ENCODE measurements around the gene POLE.

Gene POLE

GRCh38 chr12:132648616-132649225, 38.4 kb downstream of the POLE start:
- no peak for DNase-seq

- DNase-seq: no peak
These were observed 39.3 kb downstream of the POLE start for GRCh38 chr12:132647858-132648257.

- DNase-seq: no peak
These were observed 40.3 kb downstream of the POLE start for GRCh38 chr12:132646850-132647249.

GRCh38 chr12:132642846-132643835, 44.0 kb downstream of the POLE start:
- DNase-seq: no peak

GRCh38 chr12:132641811-132642650, 45.1 kb downstream of the POLE start:
- DNase-seq: no peak

GRCh38 chr12:132640936-132641335, 46.2 kb downstream of the POLE start:
- no peak for DNase-seq

GRCh38 chr12:132639956-132640520, 47.1 kb downstream of the POLE start:
- DNase-seq: no peak

GRCh38 chr12:132638541-132639408, 48.4 kb downstream of the POLE start:
- DNase-seq: peak; percentile 82

GRCh38 chr12:132637811-132638210, 49.3 kb downstream of the POLE start:
- no peak for DNase-seq

- DNase-seq: no peak
These were observed 51.8 kb downstream of the POLE start for GRCh38 chr12:132635076-132635955.

GRCh38 chr12:132634411-132634990, 52.6 kb downstream of the POLE start:
- no peak for DNase-seq

GRCh38 chr12:132633901-132634300, 53.2 kb downstream of the POLE start:
- no peak for DNase-seq

- no peak for DNase-seq
These were observed 53.7 kb downstream of the POLE start for GRCh38 chr12:132633398-132633797.

GRCh38 chr12:132632521-132633228, 54.5 kb downstream of the POLE start:
- no peak for DNase-seq

GRCh38 chr12:132631666-132632065, 55.5 kb downstream of the POLE start:
- DNase-seq: no peak

- no peak for DNase-seq
These were observed 56.5 kb downstream of the POLE start for GRCh38 chr12:132630672-132631071.

GRCh38 chr12:132629330-132629729, 57.8 kb downstream of the POLE start:
- DNase-seq: no peak

- DNase-seq: no peak
These were observed 61.3 kb downstream of the POLE start for GRCh38 chr12:132625731-132626430.

Measured in islet precursor cell (in vitro differentiated cells).